Measurements from ENCODE around the gene NLGN2. TPM values are rescaled to one million over a fixed set of nuclear protein-coding genes. Genes with fewer than 3 reads are reported as not detected.

NLGN2 gene
- total RNA-seq, 1 experiment from 2014 or later, result 36.9 TPM

GRCh38 chr17:7443499-7444485 is 36.1 kb downstream of the NLGN2 start:
- Histone ChIP-seq H3K27me3 (replicated peaks; ENCODE audit: insufficient read depth, low read depth, low read length, poor library complexity) (no peaks in the 10 kb centered on the region), H3K4me3 (ENCODE audit: low read depth, low read length, poor library complexity, severe bottlenecking) (no peak overlapping the region), H3K4me1 (ENCODE audit: insufficient read depth, low read length, poor library complexity, severe bottlenecking) (peaks cover 32% of the 10 kb centered on the region), H3K27ac (ENCODE audit: low read depth, low read length, poor library complexity, severe bottlenecking) (peak overlapping the region; percentile 51), H3K36me3 (ENCODE audit: insufficient read depth, low read length, poor library complexity, severe bottlenecking) (no peaks in the 10 kb centered on the region), H3K9me3 (ENCODE audit: low read depth, low read length, poor library complexity, severe bottlenecking) (no peaks in the 10 kb centered on the region)
- POLR2A ChIA-PET (ENCODE audit: low non-redundant PET), result no interaction called here
- no TSS peak for BruUV-seq (replicated peaks)
- intact Hi-C loops (cut with micrococcal nuclease; ENCODE audit: unreplicated experiment), result no loop called here
- DNase-seq (ENCODE audit: low spot score), result no peak
- CTCF ChIA-PET, result no interaction called here
- TF ChIP-seq CTCF (conservative IDR thresholded peaks at IDR 0.05; ENCODE audit: low read depth, low read length), result no peak
- no peak for TF ChIP-seq EZH2 (IDR thresholded peaks at IDR 0.05; ENCODE audit: borderline replicate concordance, low read depth, low read length, poor library complexity, severe bottlenecking)

- CTCF ChIA-PET, result no interaction called here
- Histone ChIP-seq H3K4me3 (ENCODE audit: low read depth, low read length, poor library complexity, severe bottlenecking) (peak within 1 kb of the TSS; percentile 45), H3K27ac (ENCODE audit: low read depth, low read length, poor library complexity, severe bottlenecking) (peak within 1 kb of the TSS; percentile 73)
Measured at GRCh38 chr17:7444682-7445618, 37.3 kb downstream of the NLGN2 start, which contains the start of gene CHRNB1. CHRNB1 (plus strand) TSS chr17:7445061; CDS start chr17:7445128, 67 bp downstream.

More at GRCh38 chr17:7444682-7445618, 37.3 kb downstream of the NLGN2 start, which contains the start of gene CHRNB1:
- BruUV-seq (replicated peaks), result no TSS peak
- intact Hi-C loops (cut with micrococcal nuclease; ENCODE audit: unreplicated experiment), result no loop called here
- POLR2A ChIA-PET (ENCODE audit: low non-redundant PET), result no interaction called here
- DNase-seq (ENCODE audit: low spot score), result peak; percentile 68
- H3K36me3 ChIP-seq (ENCODE audit: insufficient read depth, low read length, poor library complexity, severe bottlenecking), result no peaks in the 10 kb centered on the region
- H3K9me3 ChIP-seq (ENCODE audit: low read depth, low read length, poor library complexity, severe bottlenecking), result no peaks in the 10 kb centered on the region
- no peaks in the 10 kb centered on the region for H3K27me3 ChIP-seq (replicated peaks; ENCODE audit: insufficient read depth, low read depth, low read length, poor library complexity)
- TF ChIP-seq EZH2 (IDR thresholded peaks at IDR 0.05; ENCODE audit: borderline replicate concordance, low read depth, low read length, poor library complexity, severe bottlenecking) (no peak), CTCF (conservative IDR thresholded peaks at IDR 0.05; ENCODE audit: low read depth, low read length) (no peak)
- peaks cover 29% of the 10 kb centered on the region for H3K4me1 ChIP-seq (ENCODE audit: insufficient read depth, low read length, poor library complexity, severe bottlenecking)
